ENCODE data around the gene TMEM61.
"Not testable (repeated sequence)": the region's sequence is repeated elsewhere in the genome, so short reads cannot be mapped to it uniquely, and the experiment has no call there.

TMEM61 gene

GRCh38 chr1:54980528-54981241 is at the start of gene TMEM61:
Gene TMEM61, plus strand, starts transcription at chr1:54980628. Its CDS starts 438 bp downstream, at chr1:54981066.
- DNase-seq = no peak

- no peak for DNase-seq
Observed at GRCh38 chr1:54931275-54931840, 49.1 kb upstream of the TMEM61 start.

- not testable (repeated sequence) for DNase-seq
Observed at GRCh38 chr1:54934081-54934480, 46.3 kb upstream of the TMEM61 start.

GRCh38 chr1:54934869-54935268 is 45.6 kb upstream of the TMEM61 start:
- no peak for DNase-seq

GRCh38 chr1:54936791-54937190 is 43.6 kb upstream of the TMEM61 start:
- no peak for DNase-seq

GRCh38 chr1:54937469-54937868 is 43.0 kb upstream of the TMEM61 start:
- no peak for DNase-seq

- not testable (repeated sequence) for DNase-seq
Observed at GRCh38 chr1:54938955-54939354, 41.5 kb upstream of the TMEM61 start.

GRCh38 chr1:54940042-54940441 is 40.4 kb upstream of the TMEM61 start:
- no peak for DNase-seq

- no peak for DNase-seq
Observed at GRCh38 chr1:54942976-54943375, 37.5 kb upstream of the TMEM61 start.

- DNase-seq = peak; percentile 37
Observed at GRCh38 chr1:54944610-54945392, 35.6 kb upstream of the TMEM61 start.

GRCh38 chr1:54945393-54945936 is 35.0 kb upstream of the TMEM61 start:
- no peak for DNase-seq

- no peak for DNase-seq
Observed at GRCh38 chr1:54947540-54947939, 32.9 kb upstream of the TMEM61 start.

GRCh38 chr1:54949053-54949452 is 31.4 kb upstream of the TMEM61 start:
- DNase-seq = no peak

- DNase-seq = no peak
Observed at GRCh38 chr1:54950006-54950368, 30.4 kb upstream of the TMEM61 start.

- DNase-seq = peak; percentile 40
Observed at GRCh38 chr1:54950369-54951163, 29.9 kb upstream of the TMEM61 start.

- no peak for DNase-seq
Observed at GRCh38 chr1:54951810-54952226, 28.6 kb upstream of the TMEM61 start.

- no peak for DNase-seq
Observed at GRCh38 chr1:54952950-54953718, 27.3 kb upstream of the TMEM61 start.

GRCh38 chr1:54953846-54954245 is 26.6 kb upstream of the TMEM61 start:
- DNase-seq = no peak

GRCh38 chr1:54955359-54955758 is 25.1 kb upstream of the TMEM61 start:
- DNase-seq = no peak

- no peak for DNase-seq
Observed at GRCh38 chr1:54956726-54957125, 23.7 kb upstream of the TMEM61 start.

- no peak for DNase-seq
Observed at GRCh38 chr1:54959241-54959640, 21.2 kb upstream of the TMEM61 start.

Measured in activated CD8-positive, alpha-beta memory T cell treated with anti-CD3 and anti-CD28 coated beads, Interleukin-2, amount 50 U/mL, for 4 hours (primary cell).